ENCODE measurements around the gene CEP128. TPM values are rescaled to one million over a fixed set of nuclear protein-coding genes. Genes with fewer than 3 reads are reported as not detected.
"Not testable (repeated sequence)": the region's sequence is repeated elsewhere in the genome, so short reads cannot be mapped to it uniquely, and the experiment has no call there.

The CEP128 gene
- total RNA-seq, 2 experiments from 2014 or later, result 28.9 to 47.4 TPM

DNA sequence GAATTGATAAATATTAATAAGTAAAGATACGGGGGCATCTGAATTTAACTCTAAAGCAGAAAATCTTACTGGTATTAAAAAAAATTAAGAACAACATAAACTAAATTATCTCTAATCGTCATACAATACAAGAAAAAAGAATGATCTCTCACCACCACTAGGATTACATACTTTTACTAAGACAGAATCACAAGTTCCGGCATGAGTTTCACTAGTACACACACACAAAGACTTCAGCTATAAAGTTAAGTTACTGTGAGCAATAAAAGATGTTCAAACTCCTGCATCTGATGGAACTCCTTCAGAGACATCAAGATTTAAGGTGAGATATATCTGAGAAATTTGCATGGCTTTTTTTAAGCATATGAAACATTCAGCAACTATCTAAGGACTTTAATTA is 21.9 kb downstream of the CEP128 start:
- no peaks in the 10 kb centered on the region for H3K27me3 Mint-ChIP-seq
- peaks cover 31% of the 10 kb centered on the region for H3K36me3 Mint-ChIP-seq
- H3K4me1 Mint-ChIP-seq, result peaks cover 2% of the 10 kb centered on the region
- no peak overlapping the region for H3K27ac Mint-ChIP-seq
- H3K9me3 Mint-ChIP-seq (ENCODE audit: low read depth), result no peaks in the 10 kb centered on the region
- CTCF ChIA-PET, result no interaction called here
- ATAC-seq (no peak), DNase-seq (no peak)
- H3K4me3 Mint-ChIP-seq, result no peak overlapping the region

DNA sequence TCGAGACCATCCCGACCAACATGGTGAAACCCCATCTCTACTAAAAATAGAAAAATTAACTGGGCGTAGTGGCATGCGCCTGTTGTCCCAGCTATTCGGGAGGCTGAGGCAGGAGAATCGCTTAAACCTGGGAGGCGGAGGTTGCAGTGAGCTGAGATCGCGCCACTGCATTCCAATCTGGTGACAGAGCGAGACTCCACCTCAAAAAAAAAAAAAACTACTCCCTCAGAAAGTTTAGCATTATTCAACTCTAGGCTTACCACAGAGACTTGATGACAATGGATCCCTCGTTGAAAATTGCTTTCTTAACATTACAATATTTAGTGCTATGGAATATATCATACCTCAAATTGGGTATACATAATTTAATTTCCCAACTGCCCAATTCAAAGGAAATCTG is 29.5 kb downstream of the CEP128 start:
- CTCF ChIA-PET; H3K4me3 Mint-ChIP-seq; H3K9me3 Mint-ChIP-seq (ENCODE audit: low read depth); DNase-seq; H3K27ac Mint-ChIP-seq; H3K27me3 Mint-ChIP-seq; ATAC-seq; H3K4me1 Mint-ChIP-seq: not testable (repeated sequence)
- H3K36me3 Mint-ChIP-seq, result peaks cover 32% of the 10 kb centered on the region

DNA sequence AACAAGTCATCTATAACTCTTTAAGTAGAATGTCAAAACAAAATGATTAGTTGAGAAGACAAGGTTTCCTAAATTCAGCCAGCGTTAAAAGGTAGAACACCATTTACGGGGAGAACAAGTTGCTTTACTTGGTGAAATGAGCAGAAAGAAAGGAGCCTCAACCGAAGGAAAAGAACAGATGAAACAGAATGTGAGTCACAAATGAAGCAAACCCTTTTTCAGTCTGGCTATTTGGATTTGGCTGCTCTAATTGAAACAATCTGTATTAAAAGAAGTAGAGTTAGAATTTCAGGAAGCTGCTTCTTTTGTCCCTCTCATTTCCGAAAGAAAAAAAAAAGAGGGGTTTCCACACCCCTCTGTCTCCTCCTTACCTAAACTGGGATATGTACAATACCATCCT is 34.6 kb downstream of the CEP128 start:
- H3K36me3 Mint-ChIP-seq, result peaks cover 27% of the 10 kb centered on the region
- no peaks in the 10 kb centered on the region for H3K9me3 Mint-ChIP-seq (ENCODE audit: low read depth)

DNA sequence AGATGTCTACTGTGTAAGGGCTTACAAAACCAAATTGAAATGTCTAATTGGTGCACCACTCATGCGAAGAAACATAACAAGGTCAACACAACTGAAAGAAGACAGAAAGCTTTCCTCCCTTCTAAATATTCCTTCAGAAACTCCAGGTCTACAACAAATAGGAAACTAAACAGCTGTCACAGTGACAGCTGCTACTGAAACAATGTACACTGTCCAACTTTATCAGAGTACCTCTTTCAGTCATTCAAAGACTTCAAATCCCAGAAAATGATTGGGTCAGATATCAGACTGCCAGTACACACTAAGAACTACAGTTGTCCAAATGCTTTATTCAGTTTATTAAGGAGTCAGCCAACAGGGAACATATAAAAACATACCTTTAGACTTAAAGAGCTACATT is 35.2 kb downstream of the CEP128 start:
- CTCF ChIA-PET, result interaction anchor here (1.1 kb wide), 1 partner anchor 49 kb away, joined by 3 read pairs; the partner anchor contains the start of gene TSHR
- H3K4me3 Mint-ChIP-seq, result no peak overlapping the region
- H3K27ac Mint-ChIP-seq, result no peak overlapping the region
- no peak for ATAC-seq
- DNase-seq, result no peak
- H3K4me1 Mint-ChIP-seq, result peaks cover 17% of the 10 kb centered on the region
- H3K9me3 Mint-ChIP-seq (ENCODE audit: low read depth), result no peaks in the 10 kb centered on the region
- peaks cover 31% of the 10 kb centered on the region for H3K36me3 Mint-ChIP-seq
- H3K27me3 Mint-ChIP-seq, result no peaks in the 10 kb centered on the region

More for the DNA sequence above, 34.6 kb downstream of the CEP128 start:
- Mint-ChIP-seq H3K4me1 (peaks cover 12% of the 10 kb centered on the region), H3K4me3 (no peak overlapping the region), H3K27me3 (no peaks in the 10 kb centered on the region), H3K27ac (no peak overlapping the region)
- CTCF ChIA-PET, result interaction anchor here (1.1 kb wide), 1 partner anchor 48 kb away, joined by 3 read pairs; the partner anchor contains the start of gene TSHR
- ATAC-seq (no peak), DNase-seq (no peak)

DNA sequence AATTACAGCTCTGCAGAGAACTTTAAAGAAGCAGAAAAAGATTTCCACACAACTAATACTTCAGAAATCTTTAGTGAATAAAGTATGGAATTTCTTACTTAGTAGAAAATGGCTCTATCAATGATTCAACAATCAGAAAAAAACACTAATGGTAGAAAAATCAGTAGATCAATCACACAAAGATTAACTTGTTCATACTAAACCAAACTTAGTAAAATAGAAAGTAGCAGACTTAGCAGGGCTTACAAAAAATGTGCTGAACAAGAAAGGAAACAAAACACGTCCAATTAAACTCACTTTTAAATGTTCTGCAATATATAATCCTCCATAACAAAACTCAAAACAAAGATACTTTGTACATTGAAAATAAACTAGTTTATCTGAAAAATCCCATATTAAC is 38.9 kb downstream of the CEP128 start:
- Mint-ChIP-seq H3K36me3 (peaks cover 36% of the 10 kb centered on the region), H3K4me3 (no peak overlapping the region), H3K9me3 (ENCODE audit: low read depth) (no peaks in the 10 kb centered on the region), H3K4me1 (peaks cover 17% of the 10 kb centered on the region), H3K27ac (no peak overlapping the region), H3K27me3 (no peaks in the 10 kb centered on the region)
- no peak for ATAC-seq
- DNase-seq, result no peak
- CTCF ChIA-PET, result interaction anchor here (0.8 to 1.9 kb wide), 2 partner anchors 85 to 703 kb away, joined by 3 to 6 read pairs; no protein-coding TSS in a partner anchor

DNA sequence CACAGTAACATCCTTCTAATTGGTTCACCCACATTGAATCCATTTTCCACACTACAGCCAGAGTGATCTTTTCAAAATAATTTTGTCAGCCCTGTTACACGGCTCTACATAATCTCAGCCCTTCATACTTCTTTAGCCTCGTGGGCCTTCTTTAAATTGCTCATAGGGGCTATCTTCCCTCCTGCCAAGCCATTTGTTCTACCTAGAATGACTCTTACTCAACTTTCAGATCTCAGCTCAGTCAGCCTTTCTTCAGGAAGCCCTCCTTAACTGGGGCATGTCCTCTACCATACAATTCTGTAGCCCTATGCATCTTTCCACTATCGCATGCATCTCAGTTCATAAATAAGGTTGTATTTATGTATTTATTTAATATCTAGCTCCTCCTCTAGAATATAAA is 39.7 kb downstream of the CEP128 start:
- Mint-ChIP-seq H3K27ac (no peak overlapping the region), H3K36me3 (peaks cover 41% of the 10 kb centered on the region), H3K9me3 (ENCODE audit: low read depth) (no peaks in the 10 kb centered on the region), H3K4me3 (no peak overlapping the region), H3K27me3 (no peaks in the 10 kb centered on the region), H3K4me1 (peaks cover 17% of the 10 kb centered on the region)
- ATAC-seq, result no peak
- CTCF ChIA-PET, result no interaction called here
- no peak for DNase-seq

DNA sequence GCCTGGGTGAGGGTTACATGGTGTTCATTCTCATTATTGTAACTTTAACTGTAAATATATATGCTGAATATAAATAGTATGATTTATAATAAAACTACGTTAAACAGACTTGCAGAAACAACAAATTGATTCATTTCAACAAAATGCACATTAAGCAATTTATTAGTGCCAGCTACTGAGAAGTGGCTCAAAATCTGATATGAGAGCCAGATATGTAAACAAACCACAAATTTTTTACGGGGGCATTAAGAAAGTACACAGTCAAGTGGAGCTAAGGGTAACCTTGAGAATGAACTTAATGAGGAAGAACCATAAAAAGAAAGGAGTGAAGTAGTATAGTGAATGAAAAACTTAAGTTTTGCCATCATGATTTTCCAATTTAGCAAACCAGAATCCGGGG is 40.3 kb downstream of the CEP128 start:
- ATAC-seq (no peak), DNase-seq (no peak)
- Mint-ChIP-seq H3K9me3 (ENCODE audit: low read depth) (no peaks in the 10 kb centered on the region), H3K4me3 (no peak overlapping the region), H3K36me3 (peaks cover 37% of the 10 kb centered on the region), H3K4me1 (peaks cover 17% of the 10 kb centered on the region), H3K27me3 (no peaks in the 10 kb centered on the region), H3K27ac (no peak overlapping the region)
- CTCF ChIA-PET, result no interaction called here

DNA sequence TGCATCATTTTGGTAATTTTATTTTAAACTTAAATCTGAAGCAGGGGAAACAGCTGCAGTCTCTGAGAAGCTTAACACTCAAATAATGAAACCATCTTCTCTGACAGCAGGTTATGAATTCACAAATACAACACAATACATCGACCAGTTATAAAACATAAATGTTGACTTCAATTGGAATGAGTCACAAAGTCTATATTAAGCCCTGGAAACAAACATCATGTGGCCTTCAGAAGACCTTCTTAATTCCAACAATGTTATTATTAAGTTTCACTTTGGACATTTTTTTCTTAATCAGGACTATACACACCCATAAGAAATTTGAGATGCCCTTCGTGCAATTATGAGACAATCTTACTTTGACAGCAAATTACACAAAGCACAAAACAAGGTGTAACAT is 68.9 kb downstream of the CEP128 start:
- DNase-seq (no peak), ATAC-seq (no peak)
- H3K27me3 Mint-ChIP-seq, result no peaks in the 10 kb centered on the region
- CTCF ChIA-PET, result interaction anchor here (1.7 kb wide), 1 partner anchor 9 kb away, joined by 8 read pairs; no protein-coding TSS in a partner anchor
- no peak overlapping the region for H3K27ac Mint-ChIP-seq
- H3K4me1 Mint-ChIP-seq, result peaks cover 2% of the 10 kb centered on the region
- peaks cover 19% of the 10 kb centered on the region for H3K9me3 Mint-ChIP-seq (ENCODE audit: low read depth)
- H3K36me3 Mint-ChIP-seq, result peaks cover 52% of the 10 kb centered on the region
- H3K4me3 Mint-ChIP-seq, result no peak overlapping the region

DNA sequence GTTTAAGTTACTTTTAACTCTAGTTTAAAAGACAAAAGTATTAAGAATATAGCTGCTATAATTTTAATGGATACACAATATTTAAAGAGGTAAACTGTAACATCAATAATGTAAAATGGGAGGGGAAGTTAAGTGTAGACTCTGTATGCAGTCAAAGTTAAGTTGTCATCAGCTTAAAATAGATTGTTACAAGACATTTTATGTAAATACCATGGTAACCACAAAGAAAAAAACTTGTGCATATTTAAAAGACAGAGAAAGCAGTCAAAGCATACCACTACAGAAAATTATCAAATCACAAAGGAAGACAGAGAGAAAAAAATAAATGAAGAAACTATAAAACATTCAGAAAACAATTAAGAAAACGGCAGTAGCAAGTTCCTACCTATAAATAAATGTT is 73.3 kb downstream of the CEP128 start:
- Mint-ChIP-seq H3K4me1 (peaks cover 2% of the 10 kb centered on the region), H3K9me3 (ENCODE audit: low read depth) (peaks cover 25% of the 10 kb centered on the region), H3K27me3 (no peaks in the 10 kb centered on the region), H3K27ac (no peak overlapping the region), H3K36me3 (peaks cover 48% of the 10 kb centered on the region), H3K4me3 (no peak overlapping the region)
- ATAC-seq, result no peak
- no peak for DNase-seq
- CTCF ChIA-PET, result no interaction called here

DNA sequence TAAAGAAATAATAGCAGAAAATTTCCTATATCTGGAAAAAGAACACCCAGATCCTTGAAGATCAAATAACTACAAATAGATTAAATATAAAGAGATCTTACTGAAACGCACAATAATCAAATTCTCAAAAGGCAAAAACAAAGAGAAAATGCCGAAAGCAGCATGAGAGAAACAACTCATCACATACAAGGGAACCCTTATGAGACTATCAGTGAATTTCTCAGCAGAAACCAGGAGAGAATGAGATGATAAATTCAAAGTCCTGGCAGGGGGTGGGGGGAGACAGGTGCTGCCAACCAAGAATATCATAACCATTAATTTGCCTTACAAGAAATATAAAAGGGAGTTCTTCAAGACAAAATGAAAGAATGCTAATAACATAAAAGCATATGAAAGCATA is 73.7 kb downstream of the CEP128 start:
- Mint-ChIP-seq H3K9me3 (ENCODE audit: low read depth) (peaks cover 23% of the 10 kb centered on the region), H3K27ac (no peak overlapping the region), H3K4me3 (no peak overlapping the region), H3K4me1 (peaks cover 2% of the 10 kb centered on the region), H3K36me3 (peaks cover 45% of the 10 kb centered on the region), H3K27me3 (no peaks in the 10 kb centered on the region)
- ATAC-seq (no peak), DNase-seq (no peak)
- CTCF ChIA-PET, result no interaction called here

DNA sequence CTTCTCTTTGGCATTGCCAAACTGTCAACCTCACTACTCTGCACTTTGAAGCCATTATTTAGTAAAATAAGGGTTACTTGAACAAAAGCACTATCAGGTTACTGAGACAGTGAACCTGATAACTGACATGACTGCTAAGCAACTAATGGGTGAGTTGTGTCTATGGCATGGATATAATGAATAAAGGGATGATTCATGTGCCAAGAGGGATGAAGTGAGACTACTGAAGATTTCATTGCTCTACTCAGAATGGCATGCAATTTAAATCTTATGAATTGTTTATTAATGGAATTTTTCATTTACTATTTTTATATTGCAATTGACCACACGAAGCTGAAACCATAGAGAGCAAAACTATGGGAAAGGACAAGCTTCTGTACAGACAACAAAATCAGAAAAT is 74.4 kb downstream of the CEP128 start:
- Mint-ChIP-seq H3K27ac (no peak overlapping the region), H3K27me3 (no peaks in the 10 kb centered on the region), H3K36me3 (peaks cover 39% of the 10 kb centered on the region), H3K4me1 (no peaks in the 10 kb centered on the region), H3K4me3 (no peak overlapping the region), H3K9me3 (ENCODE audit: low read depth) (peaks cover 23% of the 10 kb centered on the region)
- ATAC-seq (no peak), DNase-seq (no peak)
- CTCF ChIA-PET, result no interaction called here

DNA sequence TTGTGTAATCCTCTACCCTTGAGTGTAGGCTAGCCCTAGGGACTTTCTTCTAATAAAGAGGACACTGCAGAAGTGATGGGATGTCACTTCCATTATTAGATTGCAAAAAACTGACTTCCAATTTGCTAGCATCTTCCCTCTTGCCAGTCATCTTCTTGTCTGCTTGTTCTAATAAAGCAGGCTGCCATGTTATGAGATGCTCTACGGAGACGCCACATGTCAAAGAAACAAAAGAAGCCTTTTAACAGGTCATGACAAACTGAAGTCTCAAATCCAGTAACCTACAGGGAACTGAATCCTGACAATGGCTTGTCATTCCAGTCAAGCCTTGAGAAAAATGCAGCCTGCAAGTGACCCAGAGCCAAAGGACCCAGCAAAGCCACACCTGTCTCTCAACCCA is 76.0 kb downstream of the CEP128 start:
- H3K4me1 Mint-ChIP-seq, result no peaks in the 10 kb centered on the region
- ATAC-seq (no peak), DNase-seq (no peak)
- H3K4me3 Mint-ChIP-seq, result no peak overlapping the region
- H3K36me3 Mint-ChIP-seq, result peaks cover 31% of the 10 kb centered on the region
- CTCF ChIA-PET, result no interaction called here
- H3K9me3 Mint-ChIP-seq (ENCODE audit: low read depth), result peaks cover 18% of the 10 kb centered on the region
- no peak overlapping the region for H3K27ac Mint-ChIP-seq
- no peaks in the 10 kb centered on the region for H3K27me3 Mint-ChIP-seq

DNA sequence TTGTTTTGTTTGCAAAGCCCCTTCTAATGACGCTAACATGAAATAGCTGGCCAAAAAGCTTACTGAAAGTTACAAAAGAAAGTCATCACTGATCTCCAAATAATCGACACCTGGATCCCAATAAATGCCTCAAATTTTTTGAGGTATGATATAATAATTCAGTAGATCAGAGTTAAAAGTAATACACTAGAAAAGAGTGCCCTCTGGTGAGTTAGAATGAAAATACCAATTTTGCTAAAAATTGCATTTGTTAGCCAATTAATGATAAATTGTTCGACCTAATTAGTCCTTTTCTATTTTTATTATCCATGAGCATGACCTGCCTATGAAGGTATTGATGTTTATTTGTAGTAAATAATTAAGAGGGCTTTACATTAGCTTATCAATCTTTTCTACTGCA is 78.6 kb downstream of the CEP128 start:
- ATAC-seq, result no peak
- Mint-ChIP-seq H3K4me3 (no peak overlapping the region), H3K27ac (no peak overlapping the region), H3K9me3 (ENCODE audit: low read depth) (peaks cover 9% of the 10 kb centered on the region), H3K4me1 (no peaks in the 10 kb centered on the region), H3K36me3 (peaks cover 15% of the 10 kb centered on the region), H3K27me3 (no peaks in the 10 kb centered on the region)
- CTCF ChIA-PET, result interaction anchor here (2.6 kb wide), 1 partner anchor 10 kb away, joined by 8 read pairs; no protein-coding TSS in a partner anchor
- DNase-seq, result no peak

DNA sequence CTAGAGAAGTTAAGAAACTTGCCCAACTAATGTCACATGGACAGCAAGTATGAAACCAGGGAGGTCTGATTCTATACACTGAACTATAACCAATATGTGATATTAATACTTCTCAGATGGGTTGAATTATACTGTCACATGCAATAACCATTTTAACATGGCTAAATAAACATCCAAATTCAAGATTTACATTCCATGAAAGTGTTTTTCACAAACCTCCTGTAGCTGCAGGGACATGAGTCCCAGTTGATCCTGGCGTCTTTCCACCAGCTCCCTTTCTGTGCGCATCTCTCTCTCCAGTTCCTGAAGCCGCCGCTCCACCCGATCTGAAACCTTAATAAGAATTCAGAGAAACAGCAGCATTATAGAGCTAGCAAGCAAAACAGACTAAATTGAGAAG is 79.0 kb downstream of the CEP128 start:
- ATAC-seq, result no peak
- no peak overlapping the region for H3K4me3 Mint-ChIP-seq
- peaks cover 12% of the 10 kb centered on the region for H3K36me3 Mint-ChIP-seq

More for the DNA sequence above, 79.0 kb downstream of the CEP128 start:
- Mint-ChIP-seq H3K27ac (no peak overlapping the region), H3K27me3 (no peaks in the 10 kb centered on the region), H3K9me3 (ENCODE audit: low read depth) (peaks cover 5% of the 10 kb centered on the region), H3K4me1 (no peaks in the 10 kb centered on the region)
- CTCF ChIA-PET, result interaction anchor here (2.6 kb wide), 1 partner anchor 11 kb away, joined by 8 read pairs; no protein-coding TSS in a partner anchor
- no peak for DNase-seq

All from activated CD8-positive, alpha-beta memory T cell treated with anti-CD3 and anti-CD28 coated beads, Interleukin-2, amount 10 ng/mL, durations not matched to agents 7 days and 5 days (primary cell).